GM12865 (cell line): Measurements from ENCODE around the gene RETNLB.

Source experiments
- DNase-seq: peaks from one replicate; pipeline ENCODE4 v3.0.0; 2010; ENCODE audit warnings: low read depth
- H3K4me3 ChIP-seq: 2 replicates; pipeline ENCODE4 v1.5.1; 2011; ENCODE audit warnings: mild to moderate bottlenecking, low read depth, low read length, control low read depth
- CTCF ChIP-seq: IDR thresholded peaks from 2 replicates; pipeline ENCODE4 v1.5.1; 2011; ENCODE audit warnings: low read length, control low read depth, low read depth, inconsistent platforms; ENCODE audit not compliant: insufficient read depth; ENCODE audit errors: missing control alignments

Gene RETNLB

GRCh38 chr3:108775649-108776048 is 18.4 kb upstream of the RETNLB start:
- TF ChIP-seq CTCF, result no peak
- no peak overlapping the region for H3K4me3 ChIP-seq
- no peak for DNase-seq

GRCh38 chr3:108767253-108767652 is 10.0 kb upstream of the RETNLB start:
- TF ChIP-seq CTCF, result no peak
- DNase-seq, result no peak

GRCh38 chr3:108755686-108756085 is 1.5 kb downstream of the RETNLB start:
- TF ChIP-seq CTCF, result no peak
- no peak overlapping the region for H3K4me3 ChIP-seq
- DNase-seq, result peak; percentile 11

More at GRCh38 chr3:108767253-108767652, 10.0 kb upstream of the RETNLB start:
- H3K4me3 ChIP-seq, result no peak overlapping the region

- no peak for DNase-seq
- TF ChIP-seq CTCF, result no peak
- H3K4me3 ChIP-seq, result no peak overlapping the region
These were observed 12.4 kb downstream of the RETNLB start for GRCh38 chr3:108744762-108745161.

GRCh38 chr3:108742929-108743328 is 14.3 kb downstream of the RETNLB start:
- H3K4me3 ChIP-seq, result no peak overlapping the region
- DNase-seq, result no peak
- no peak for TF ChIP-seq CTCF

GRCh38 chr3:108736821-108737220 is 20.4 kb downstream of the RETNLB start:
- no peak for TF ChIP-seq CTCF
- no peak for DNase-seq
- H3K4me3 ChIP-seq, result no peak overlapping the region

GRCh38 chr3:108728934-108729333 is 28.3 kb downstream of the RETNLB start:
- no peak for TF ChIP-seq CTCF

More at GRCh38 chr3:108728934-108729333, 28.3 kb downstream of the RETNLB start:
- no peak overlapping the region for H3K4me3 ChIP-seq
- no peak for DNase-seq
